ENCODE results near the gene SMNDC1. TPM values are rescaled to one million over a fixed set of nuclear protein-coding genes. Genes with fewer than 3 reads are reported as not detected.
"Not testable (repeated sequence)": the region's sequence is repeated elsewhere in the genome, so short reads cannot be mapped to it uniquely, and the experiment has no call there.

The SMNDC1 gene
- total RNA-seq, 1 experiment from 2014 or later, result 26.9 TPM

DNA sequence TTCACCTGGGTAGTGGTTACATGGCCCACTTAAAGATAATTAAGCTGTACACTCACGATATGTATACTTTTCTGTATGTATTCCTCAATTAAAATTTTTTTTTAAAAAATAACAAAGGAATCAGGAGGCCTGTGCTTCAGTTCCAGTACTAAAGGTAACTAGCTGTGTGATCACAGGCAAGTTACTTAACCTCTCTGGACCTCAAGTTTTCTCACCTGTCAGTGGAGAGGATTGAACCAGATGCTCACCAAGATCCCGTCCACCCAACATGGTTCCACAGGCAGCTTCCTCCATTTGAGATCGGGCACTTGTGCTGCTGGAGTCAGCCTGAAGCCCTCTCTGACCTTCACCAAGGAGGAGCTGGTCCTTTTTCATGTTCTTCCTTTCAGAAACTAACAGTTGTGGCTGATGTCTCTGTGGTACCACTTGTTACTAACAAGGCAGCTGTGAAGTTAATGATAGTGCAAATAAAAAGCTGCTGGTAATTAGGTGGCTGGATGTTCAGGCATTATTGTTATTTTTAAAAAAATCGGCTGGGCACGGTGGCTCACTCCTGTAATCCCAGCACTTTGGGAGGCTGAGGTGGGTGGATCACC is 29.4 kb upstream of the SMNDC1 start:
- H3K27me3 ChIP-seq (ENCODE audit: insufficient read depth, low read depth), result no peaks in the 10 kb centered on the region
- peaks cover 22% of the 10 kb centered on the region for H3F3A ChIP-seq (ENCODE audit: insufficient read depth, low read depth)
- intact Hi-C loops (cut with micrococcal nuclease; ENCODE audit: unreplicated experiment), result no loop called here
- POLR2A ChIA-PET (ENCODE audit: unreplicated experiment), result no interaction called here
- H3K79me2 ChIP-seq (ENCODE audit: low read depth), result no peaks in the 10 kb centered on the region
- peaks cover 6% of the 10 kb centered on the region; the same call in 1 of the 2 replicates for H3K9me3 ChIP-seq (ENCODE audit: insufficient read depth, low read depth)
- H3K9me2 ChIP-seq (ENCODE audit: insufficient read depth), result no peaks in the 10 kb centered on the region
- CTCF ChIA-PET, result no interaction called here
- no peak overlapping the region for H2AFZ ChIP-seq
- BruUV-seq (replicated peaks), result no TSS peak
- no peak for DNase-seq
- peaks cover 24% of the 10 kb centered on the region for H3K4me1 ChIP-seq (replicated peaks; ENCODE audit: insufficient read depth)
- H4K20me1 ChIP-seq (ENCODE audit: insufficient read depth), result no peaks in the 10 kb centered on the region
- TF ChIP-seq, protein P1, sequence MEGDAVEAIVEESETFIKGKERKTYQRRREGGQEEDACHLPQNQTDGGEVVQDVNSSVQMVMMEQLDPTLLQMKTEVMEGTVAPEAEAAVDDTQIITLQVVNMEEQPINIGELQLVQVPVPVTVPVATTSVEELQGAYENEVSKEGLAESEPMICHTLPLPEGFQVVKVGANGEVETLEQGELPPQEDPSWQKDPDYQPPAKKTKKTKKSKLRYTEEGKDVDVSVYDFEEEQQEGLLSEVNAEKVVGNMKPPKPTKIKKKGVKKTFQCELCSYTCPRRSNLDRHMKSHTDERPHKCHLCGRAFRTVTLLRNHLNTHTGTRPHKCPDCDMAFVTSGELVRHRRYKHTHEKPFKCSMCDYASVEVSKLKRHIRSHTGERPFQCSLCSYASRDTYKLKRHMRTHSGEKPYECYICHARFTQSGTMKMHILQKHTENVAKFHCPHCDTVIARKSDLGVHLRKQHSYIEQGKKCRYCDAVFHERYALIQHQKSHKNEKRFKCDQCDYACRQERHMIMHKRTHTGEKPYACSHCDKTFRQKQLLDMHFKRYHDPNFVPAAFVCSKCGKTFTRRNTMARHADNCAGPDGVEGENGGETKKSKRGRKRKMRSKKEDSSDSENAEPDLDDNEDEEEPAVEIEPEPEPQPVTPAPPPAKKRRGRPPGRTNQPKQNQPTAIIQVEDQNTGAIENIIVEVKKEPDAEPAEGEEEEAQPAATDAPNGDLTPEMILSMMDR (conservative IDR thresholded peaks at IDR 0.05), result no peak
- no peak for TF ChIP-seq EZH2 (IDR thresholded peaks at IDR 0.05; ENCODE audit: low read depth)
- no peak overlapping the region for H3K27ac ChIP-seq
- H3K36me3 ChIP-seq (ENCODE audit: low read depth), result no peaks in the 10 kb centered on the region
- H3K4me2 ChIP-seq, result no peak overlapping the region
- no peak overlapping the region for H3K4me3 ChIP-seq

DNA sequence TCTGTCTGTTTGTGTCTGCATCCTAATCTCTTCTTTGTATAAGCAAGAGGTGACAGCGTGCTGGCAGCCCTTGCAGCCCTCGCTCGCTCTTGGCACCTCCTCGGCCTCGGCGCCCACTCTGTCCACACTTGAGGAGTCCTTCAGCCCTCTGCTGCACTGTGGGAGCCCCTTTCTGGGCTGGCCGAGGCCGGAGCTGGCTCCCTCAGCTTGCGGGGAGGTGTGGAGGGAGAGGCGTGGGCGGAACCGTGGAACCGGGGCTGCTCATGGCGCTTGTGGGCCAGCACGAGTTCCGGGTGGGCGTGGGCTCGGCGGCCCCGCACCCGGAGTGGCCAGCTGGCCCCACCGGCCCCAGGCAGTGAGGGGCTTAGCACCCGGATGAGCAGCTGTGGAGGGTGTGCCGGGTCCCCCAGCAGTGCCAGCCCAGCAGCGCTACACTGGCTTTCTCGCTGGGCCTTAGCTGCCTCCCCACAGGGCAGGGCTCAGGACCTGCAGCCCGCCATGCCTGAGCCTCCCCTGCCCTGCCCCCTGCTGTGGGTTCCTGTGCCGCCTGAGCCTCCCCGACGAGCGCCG is 26.6 kb upstream of the SMNDC1 start:
- Histone ChIP-seq H3F3A (ENCODE audit: insufficient read depth, low read depth) (peaks cover 42% of the 10 kb centered on the region), H3K4me1 (replicated peaks; ENCODE audit: insufficient read depth) (peaks cover 42% of the 10 kb centered on the region)
- H3K27ac ChIP-seq; CTCF ChIA-PET; H4K20me1 ChIP-seq (ENCODE audit: insufficient read depth); BruUV-seq (replicated peaks); intact Hi-C loops (cut with micrococcal nuclease; ENCODE audit: unreplicated experiment); H3K9me2 ChIP-seq (ENCODE audit: insufficient read depth); H3K27me3 ChIP-seq (ENCODE audit: insufficient read depth, low read depth); H3K4me2 ChIP-seq; H3K79me2 ChIP-seq (ENCODE audit: low read depth); H3K4me3 ChIP-seq; H3K36me3 ChIP-seq (ENCODE audit: low read depth); H3K9me3 ChIP-seq (ENCODE audit: insufficient read depth, low read depth); H2AFZ ChIP-seq; DNase-seq; POLR2A ChIA-PET (ENCODE audit: unreplicated experiment): not testable (repeated sequence)

DNA sequence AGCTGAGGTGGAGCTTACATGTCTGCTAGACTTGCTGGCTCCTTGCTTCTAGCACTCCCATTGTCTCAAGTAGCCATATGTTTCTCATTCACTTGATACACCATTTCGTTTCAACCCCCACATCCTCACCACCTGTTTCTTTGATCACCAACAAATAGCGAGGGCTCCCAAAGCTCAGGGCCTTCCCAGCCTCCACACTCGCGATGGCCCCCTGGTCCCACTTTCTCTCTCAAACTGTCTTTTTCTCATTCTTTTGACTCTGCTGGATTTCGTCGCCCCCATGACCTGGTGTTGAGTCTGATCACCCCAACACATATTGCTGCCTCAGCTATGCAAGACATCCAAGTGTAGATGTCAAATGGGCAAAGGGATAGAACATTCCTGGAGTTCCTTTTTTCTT is 26.0 kb upstream of the SMNDC1 start:
- no TSS peak for BruUV-seq (replicated peaks)
- Histone ChIP-seq H2AFZ (no peak overlapping the region), H3F3A (ENCODE audit: insufficient read depth, low read depth) (peaks cover 42% of the 10 kb centered on the region), H3K9me2 (ENCODE audit: insufficient read depth) (no peaks in the 10 kb centered on the region), H3K79me2 (ENCODE audit: low read depth) (no peaks in the 10 kb centered on the region), H3K9me3 (ENCODE audit: insufficient read depth, low read depth) (peaks cover 6% of the 10 kb centered on the region; the same call in 1 of the 2 replicates), H3K36me3 (ENCODE audit: low read depth) (no peaks in the 10 kb centered on the region), H3K27ac (no peak overlapping the region), H3K4me3 (no peak overlapping the region), H3K4me1 (replicated peaks; ENCODE audit: insufficient read depth) (peaks cover 43% of the 10 kb centered on the region), H3K4me2 (no peak overlapping the region), H3K27me3 (ENCODE audit: insufficient read depth, low read depth) (no peaks in the 10 kb centered on the region), H4K20me1 (ENCODE audit: insufficient read depth) (no peaks in the 10 kb centered on the region)
- POLR2A ChIA-PET (ENCODE audit: unreplicated experiment), result no interaction called here
- no peak for TF ChIP-seq EZH2 (IDR thresholded peaks at IDR 0.05; ENCODE audit: low read depth)
- TF ChIP-seq, protein P1 (conservative IDR thresholded peaks at IDR 0.05), result no peak
- no peak for DNase-seq
- intact Hi-C loops (cut with micrococcal nuclease; ENCODE audit: unreplicated experiment), result no loop called here
- CTCF ChIA-PET, result no interaction called here

Data from PC-9 (cell line).